GM21381 (cell line): ENCODE results near the gene SNED1.
"Not testable (repeated sequence)": the region's sequence is repeated elsewhere in the genome, so short reads cannot be mapped to it uniquely, and the experiment has no call there.

Experiments used
- ATAC-seq: cut with Tn5 transposase; IDR thresholded peaks from one replicate; pipeline ENCODE4 v1.9.1; 2021; ENCODE audit warnings: mild to moderate bottlenecking, moderate library complexity; ENCODE audit not compliant: unreplicated experiment

Gene SNED1

GRCh38 chr2:241081643-241082340 lies 83.4 kb downstream of the SNED1 start:
- ATAC-seq: no peak

GRCh38 chr2:241082341-241083090 lies 84.1 kb downstream of the SNED1 start:
- ATAC-seq: no peak

- no peak for ATAC-seq
Observed at GRCh38 chr2:241083091-241083415, 84.6 kb downstream of the SNED1 start.

- no peak for ATAC-seq
Observed at GRCh38 chr2:241084856-241085444, 86.5 kb downstream of the SNED1 start.

- peak; percentile 60 for ATAC-seq
Observed at GRCh38 chr2:241087420-241088268, 89.2 kb downstream of the SNED1 start.

- no peak for ATAC-seq
Observed at GRCh38 chr2:241088376-241088775, 90.0 kb downstream of the SNED1 start.

GRCh38 chr2:241088791-241089732 lies 90.6 kb downstream of the SNED1 start:
- ATAC-seq: no peak

GRCh38 chr2:241091201-241091600 lies 92.8 kb downstream of the SNED1 start:
- no peak for ATAC-seq

GRCh38 chr2:241091734-241092445 lies 93.5 kb downstream of the SNED1 start:
- ATAC-seq: no peak

- no peak for ATAC-seq
Observed at GRCh38 chr2:241092677-241093076, 94.3 kb downstream of the SNED1 start.

- not testable (repeated sequence) for ATAC-seq
Observed at GRCh38 chr2:241093133-241093781, 94.8 kb downstream of the SNED1 start.

- ATAC-seq: no peak
Observed at GRCh38 chr2:241094172-241094571, 95.8 kb downstream of the SNED1 start.

- ATAC-seq: no peak
Observed at GRCh38 chr2:241094924-241095420, 96.6 kb downstream of the SNED1 start.

GRCh38 chr2:241095594-241096290 lies 97.3 kb downstream of the SNED1 start:
- no peak for ATAC-seq

- ATAC-seq: peak; percentile 53
Observed at GRCh38 chr2:241096979-241097378, 98.6 kb downstream of the SNED1 start.

GRCh38 chr2:241099246-241099645 lies 100.8 kb downstream of the SNED1 start:
- ATAC-seq: no peak

GRCh38 chr2:241102239-241102803 lies 103.9 kb downstream of the SNED1 start, which contains the start of gene MTERF4:
Gene MTERF4 (minus strand): TSS chr2:241102287. CDS start chr2:241102273, 14 bp downstream.
- peak; percentile 85 for ATAC-seq

GRCh38 chr2:241103176-241103595 lies 104.8 kb downstream of the SNED1 start:
- ATAC-seq: no peak
